Neural cell (in vitro differentiated cells): ENCODE measurements around the gene UBL4A. TPM values are rescaled to one million over a fixed set of nuclear protein-coding genes. Genes with fewer than 3 reads are reported as not detected.

Source experiments
- H2AFZ ChIP-seq: fragments of 200-600, 300-800 bp; sonication (generic), shearing (Covaris generic); 2 replicates; pipeline ENCODE4 v1.6.0; 2014; ENCODE audit warnings: low read depth, mild to moderate bottlenecking, antibody characterized with exemption, low read length, moderate library complexity
- H3F3A ChIP-seq: fragments of 200-600 bp; shearing (Covaris generic); 2 replicates; pipeline ENCODE4 v1.6.1; 2016; ENCODE audit warnings: mild to moderate bottlenecking, moderate library complexity, mixed read lengths, antibody characterized with exemption, low read length; ENCODE audit not compliant: insufficient read depth, poor library complexity, severe bottlenecking
- H3K27ac ChIP-seq: fragments of 200-600, 300-800 bp; sonication (generic), shearing (Covaris generic); 2 replicates; pipeline ENCODE4 v1.5.1; 2014; ENCODE audit warnings: mild to moderate bottlenecking, low read length, moderate library complexity
- H3K27me3 ChIP-seq: fragments of 300-800, 200-600 bp; sonication (generic), shearing (Covaris generic); 2 replicates; pipeline ENCODE4 v1.6.0; 2014; ENCODE audit warnings: mild to moderate bottlenecking, low read depth, low read length, moderate library complexity; ENCODE audit not compliant: insufficient read depth
- H3K36me3 ChIP-seq: fragments of 300-800, 200-600 bp; sonication (generic), shearing (Covaris generic); 2 replicates; pipeline ENCODE4 v1.5.1; 2014; ENCODE audit warnings: mild to moderate bottlenecking, antibody characterized with exemption, low read length, moderate library complexity; ENCODE audit not compliant: insufficient read depth
- H3K4me2 ChIP-seq: fragments of 300-800, 200-600 bp; sonication (generic), shearing (Covaris generic); 2 replicates; pipeline ENCODE4 v1.6.0; 2014; ENCODE audit warnings: mild to moderate bottlenecking, low read length
- H3K4me3 ChIP-seq: fragments of 300-800, 200-600 bp; sonication (generic), shearing (Covaris generic); 2 replicates; pipeline ENCODE4 v1.5.1; 2014; ENCODE audit warnings: mild to moderate bottlenecking, low read length, moderate library complexity
- H3K79me2 ChIP-seq: fragments of 200-600 bp; shearing (Covaris generic); replicated peaks from 2 replicates; pipeline ENCODE4 v1.6.0; 2014; ENCODE audit warnings: mild to moderate bottlenecking, low read length, moderate library complexity; ENCODE audit not compliant: insufficient read depth
- H3K9ac ChIP-seq: fragments of 300-800, 200-600 bp; sonication (generic), shearing (Covaris generic); 2 replicates; pipeline ENCODE4 v1.6.1; 2016; ENCODE audit warnings: mild to moderate bottlenecking, low read length, mixed read lengths
- H3K9me2 ChIP-seq: fragments of 200-600 bp; shearing (Covaris generic); 2 replicates; pipeline ENCODE4 v1.6.1; 2016; ENCODE audit warnings: mild to moderate bottlenecking, low read length, mixed read lengths; ENCODE audit not compliant: insufficient read depth
- H3K9me3 ChIP-seq: fragments of 200-600, 300-800 bp; sonication (generic), shearing (Covaris generic); 2 replicates; pipeline ENCODE4 v1.6.1; 2016; ENCODE audit warnings: mild to moderate bottlenecking, mixed run types, low read length, moderate library complexity, mixed read lengths
- H4K20me1 ChIP-seq: fragments of 200-600 bp; shearing (Covaris generic); 2 replicates; pipeline ENCODE4 v1.6.1; 2016; ENCODE audit warnings: mild to moderate bottlenecking, mixed run types; ENCODE audit not compliant: insufficient read depth
- CTCF ChIP-seq: fragments of 450-650 bp; IDR thresholded peaks from 2 replicates; pipeline ENCODE4 v1.5.1; 2014; ENCODE audit warnings: antibody characterized with exemption, mild to moderate bottlenecking, moderate library complexity; ENCODE audit not compliant: poor library complexity, severe bottlenecking
- EP300 ChIP-seq: fragments of 450-650 bp; conservative IDR thresholded peaks from 2 replicates; pipeline ENCODE4 v1.6.1; 2014; ENCODE audit warnings: antibody characterized with exemption, mild to moderate bottlenecking, moderate library complexity; ENCODE audit not compliant: poor library complexity, severe bottlenecking
- EZH2 ChIP-seq: fragments of 200-600, 300-800 bp; shearing (Covaris generic), sonication (generic); IDR thresholded peaks from 2 replicates; pipeline ENCODE4 v1.6.1; 2014; ENCODE audit warnings: antibody characterized with exemption, low read length, borderline replicate concordance, mild to moderate bottlenecking; ENCODE audit not compliant: insufficient read depth, poor library complexity, severe bottlenecking
- MXI1 ChIP-seq: fragments of 450-650 bp; conservative IDR thresholded peaks from 2 replicates; pipeline ENCODE4 v1.6.1; 2014; ENCODE audit warnings: antibody characterized with exemption, mild to moderate bottlenecking; ENCODE audit not compliant: poor library complexity, severe bottlenecking
- POLR2AphosphoS5 ChIP-seq: IDR thresholded peaks from 2 replicates; pipeline ENCODE4 v1.6.1; 2012
- RAD21 ChIP-seq: fragments of 450-650 bp; conservative IDR thresholded peaks from 2 replicates; pipeline ENCODE4 v1.6.1; 2014; ENCODE audit warnings: antibody characterized with exemption, mild to moderate bottlenecking, moderate library complexity
- REST ChIP-seq: IDR thresholded peaks from 2 replicates; pipeline ENCODE4 v1.6.1; 2012; ENCODE audit warnings: borderline replicate concordance
- SMC3 ChIP-seq: fragments of 450-650 bp; conservative IDR thresholded peaks from 2 replicates; pipeline ENCODE4 v1.6.1; 2014; ENCODE audit warnings: antibody characterized with exemption, mild to moderate bottlenecking, moderate library complexity; ENCODE audit not compliant: poor library complexity
- TAF1 ChIP-seq: IDR thresholded peaks from 2 replicates; pipeline ENCODE4 v1.6.1; 2012; ENCODE audit warnings: low read depth
- polyA plus RNA-seq: library from polyadenylated mRNA; depleted of rRNA; stranded (reverse); fragments of >200 nt; gene quantifications from 2 replicates; pipeline ENCODE4 v1.2.3, GENCODE V29; 2014

Gene UBL4A
- polyA plus RNA-seq, 1 donor from 2014 or later = 28.5 TPM

GRCh38 chrX:154472685-154473632 is 13.5 kb downstream of the UBL4A start:
- Histone ChIP-seq H3K4me3 (no peak overlapping the region), H4K20me1 (no peaks in the 10 kb centered on the region), H3K9ac (no peak overlapping the region), H3K9me3 (no peaks in the 10 kb centered on the region), H3K27ac (no peak overlapping the region), H3K36me3 (no peaks in the 10 kb centered on the region), H3K4me2 (no peak overlapping the region), H3K9me2 (no peaks in the 10 kb centered on the region), H3K79me2 (no peaks in the 10 kb centered on the region), H3F3A (no peaks in the 10 kb centered on the region), H3K27me3 (no peaks in the 10 kb centered on the region), H2AFZ (no peak overlapping the region)
- TF ChIP-seq EZH2 (no peak), TAF1 (no peak), MXI1 (no peak), REST (no peak), EP300 (no peak), POLR2AphosphoS5 (no peak), CTCF (no peak), RAD21 (no peak), SMC3 (no peak)

DNA sequence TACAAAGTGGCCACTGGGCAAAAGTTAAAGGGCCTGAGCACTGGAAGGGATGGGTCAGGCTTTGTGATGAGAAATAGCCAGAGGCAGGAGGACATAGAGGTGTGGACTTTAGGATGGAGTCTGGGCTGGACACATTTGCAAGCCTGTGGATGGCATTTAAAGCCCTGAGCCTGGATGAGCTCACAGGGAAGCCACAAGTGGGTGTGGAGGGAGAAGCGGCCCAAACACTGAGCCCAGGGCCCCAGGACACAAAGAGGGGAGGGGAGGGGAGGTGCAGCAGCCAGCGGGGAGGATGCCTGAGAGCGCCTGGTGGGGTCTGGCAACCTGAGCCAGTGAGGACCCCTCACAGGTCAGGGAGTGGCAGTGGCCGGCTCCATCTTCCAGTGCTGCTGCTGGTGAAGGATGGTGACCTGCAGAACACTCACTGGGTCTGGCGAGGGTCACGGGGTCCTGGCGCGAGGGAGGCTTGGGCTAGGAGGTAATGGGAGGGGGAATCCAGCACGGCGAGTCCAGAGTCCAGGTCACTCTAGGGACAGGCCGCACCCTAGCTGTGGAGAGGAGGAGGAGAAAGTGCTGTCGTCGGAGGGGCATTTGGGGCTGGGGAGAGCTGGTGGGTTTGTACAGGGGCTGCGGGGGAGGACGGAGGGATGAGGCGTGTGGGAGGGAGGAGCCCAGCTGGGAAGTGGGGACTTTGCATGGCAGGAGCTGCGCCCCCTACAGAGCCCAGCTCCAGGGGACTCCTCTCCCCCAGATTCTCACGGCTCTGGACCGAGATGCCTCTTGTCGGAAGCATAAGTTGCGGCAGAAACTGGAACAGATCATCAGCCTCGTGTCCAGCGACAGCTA is 14.4 kb downstream of the UBL4A start:
- no peaks in the 10 kb centered on the region for H3K9me3 ChIP-seq
- no peaks in the 10 kb centered on the region for H3F3A ChIP-seq
- TF ChIP-seq TAF1 (no peak), EP300 (no peak), POLR2AphosphoS5 (no peak), CTCF (no peak), EZH2 (no peak), REST (no peak), SMC3 (no peak), RAD21 (no peak), MXI1 (no peak)
- H3K79me2 ChIP-seq = no peaks in the 10 kb centered on the region
- no peak overlapping the region for H3K4me2 ChIP-seq
- no peaks in the 10 kb centered on the region for H3K9me2 ChIP-seq
- no peak overlapping the region for H2AFZ ChIP-seq
- H4K20me1 ChIP-seq = no peaks in the 10 kb centered on the region
- no peak overlapping the region for H3K4me3 ChIP-seq
- H3K27ac ChIP-seq = no peak overlapping the region
- H3K9ac ChIP-seq = no peak overlapping the region
- H3K36me3 ChIP-seq = no peaks in the 10 kb centered on the region
- H3K27me3 ChIP-seq = no peaks in the 10 kb centered on the region
